SKM-1 (cell line): ENCODE results near the gene C6.

Experiments used
- DNase-seq: peaks from one replicate; lab custom pipeline; 2025; ENCODE audit not compliant: unreplicated experiment; lab: John Stamatoyannopoulos, UW

The C6 gene

GRCh38 chr5:41127967-41128690 lies 85.2 kb downstream of the C6 start:
- DNase-seq: no peak

GRCh38 chr5:41122459-41122858 lies 90.9 kb downstream of the C6 start:
- no peak for DNase-seq

GRCh38 chr5:41120600-41120999 lies 92.7 kb downstream of the C6 start:
- DNase-seq: no peak

DNA sequence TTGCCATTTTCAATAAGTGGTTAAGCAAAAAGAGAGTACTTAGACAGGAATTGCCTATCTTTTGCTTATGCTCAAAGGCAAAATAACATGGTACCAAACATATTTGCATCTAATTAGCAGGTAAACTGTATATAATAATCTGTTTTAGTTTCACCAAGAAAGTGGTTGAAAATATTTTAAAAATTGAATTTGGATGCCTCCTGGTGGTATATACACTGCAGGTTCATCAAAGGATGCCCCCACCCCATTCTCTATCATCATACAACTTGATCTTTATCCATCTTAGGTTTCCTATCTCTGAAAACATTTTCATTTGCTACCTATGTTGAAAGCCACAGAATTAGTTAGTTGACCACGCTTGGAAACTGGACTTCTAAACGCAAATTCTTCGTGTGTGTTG lies 95.2 kb downstream of the C6 start:
- no peak for DNase-seq

DNA sequence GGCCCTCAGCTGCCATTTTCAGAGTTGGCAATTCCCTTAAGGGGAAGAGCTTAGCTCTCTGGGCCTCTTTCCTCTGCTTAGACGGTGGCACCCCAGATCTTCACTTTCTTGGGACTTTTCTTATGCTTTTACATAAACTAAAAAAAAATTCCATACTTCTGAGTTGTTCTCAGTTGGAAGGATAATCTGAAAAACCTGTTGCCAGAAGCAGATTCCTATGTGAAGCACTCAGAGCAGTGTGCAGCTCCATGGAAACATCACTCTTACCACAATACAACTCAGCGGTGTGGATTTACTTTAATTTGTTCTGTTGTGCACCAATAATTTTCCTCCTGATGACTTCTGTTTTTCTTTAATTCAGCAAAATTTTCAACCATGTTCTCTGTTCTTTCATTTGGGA lies 98.1 kb downstream of the C6 start:
- no peak for DNase-seq

DNA sequence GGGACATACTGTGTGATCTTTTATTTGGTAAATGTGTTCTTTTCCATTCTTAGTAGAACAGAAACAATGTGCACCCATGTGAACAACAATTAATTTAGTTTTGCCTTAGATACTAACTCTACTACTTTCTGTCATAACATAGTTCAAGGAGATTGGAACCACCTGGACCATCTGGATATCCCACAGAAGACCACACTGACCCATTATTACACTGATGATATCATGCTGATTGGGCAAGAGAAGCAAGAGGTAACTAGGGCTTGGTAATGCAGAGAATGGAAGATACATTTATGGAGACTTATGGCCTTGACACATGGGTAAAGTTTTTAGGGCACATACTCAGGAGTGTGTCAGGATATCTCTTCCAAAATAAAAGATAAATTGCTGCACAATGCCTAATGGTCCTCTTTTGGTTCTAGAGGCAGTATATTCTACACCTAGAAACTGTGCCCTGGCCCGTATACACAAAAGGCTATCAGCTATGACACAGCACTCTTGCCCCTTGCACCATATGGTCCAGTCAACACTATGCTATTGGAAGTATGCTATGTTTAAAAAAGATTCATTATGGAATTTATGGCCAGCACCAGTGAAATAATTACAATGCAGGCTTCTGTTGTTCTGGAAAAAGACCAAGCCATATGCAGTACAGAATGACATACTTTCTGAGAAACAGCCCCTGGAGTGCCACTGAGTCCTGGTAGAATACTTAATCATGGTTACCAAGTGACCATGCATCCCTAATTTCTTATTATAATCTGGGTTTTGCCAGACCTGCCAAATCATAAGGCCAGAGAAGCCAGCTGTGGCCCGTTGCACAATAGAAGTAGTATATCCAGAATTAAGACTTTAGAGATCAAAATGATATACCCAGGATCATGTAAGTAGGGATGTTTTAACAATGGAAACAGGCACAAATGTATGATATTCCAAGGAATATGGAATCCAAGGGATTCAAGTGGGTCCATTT lies 100.6 kb downstream of the C6 start:
- no peak for DNase-seq

DNA sequence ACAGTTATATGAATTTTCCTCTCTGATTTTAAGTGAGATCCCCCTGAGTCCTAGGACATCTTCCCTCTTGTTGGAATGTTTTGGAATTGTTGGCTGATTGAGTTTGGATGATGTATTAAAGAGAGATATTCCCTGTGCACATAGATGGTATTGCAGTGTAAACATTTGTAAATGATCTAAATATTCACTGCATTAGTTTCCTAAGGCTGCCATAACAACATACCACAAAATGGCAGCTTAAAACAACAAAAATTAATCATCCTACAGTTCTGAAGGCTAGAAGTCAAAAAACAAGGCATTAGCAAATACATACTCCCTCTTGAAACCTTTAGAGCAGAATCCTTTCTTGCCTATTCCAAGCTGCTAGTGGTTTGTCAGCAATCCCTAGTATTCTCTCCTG lies 104.1 kb downstream of the C6 start:
- DNase-seq: no peak

GRCh38 chr5:41102341-41102740 lies 111.0 kb downstream of the C6 start:
- no peak for DNase-seq

GRCh38 chr5:41097642-41098041 lies 115.7 kb downstream of the C6 start:
- DNase-seq: no peak

- no peak for DNase-seq
Measured at GRCh38 chr5:41095324-41096101, 117.8 kb downstream of the C6 start.

GRCh38 chr5:41094871-41095270 lies 118.5 kb downstream of the C6 start:
- no peak for DNase-seq

- DNase-seq: no peak
Measured at GRCh38 chr5:41093803-41094202, 119.5 kb downstream of the C6 start.
